Measurements from ENCODE around the gene ADIPOR1. TPM values are rescaled to one million over a fixed set of nuclear protein-coding genes. Genes with fewer than 3 reads are reported as not detected.

The ADIPOR1 gene
- total RNA-seq, 1 donor from 2014 or later, result 88.1 TPM

DNA sequence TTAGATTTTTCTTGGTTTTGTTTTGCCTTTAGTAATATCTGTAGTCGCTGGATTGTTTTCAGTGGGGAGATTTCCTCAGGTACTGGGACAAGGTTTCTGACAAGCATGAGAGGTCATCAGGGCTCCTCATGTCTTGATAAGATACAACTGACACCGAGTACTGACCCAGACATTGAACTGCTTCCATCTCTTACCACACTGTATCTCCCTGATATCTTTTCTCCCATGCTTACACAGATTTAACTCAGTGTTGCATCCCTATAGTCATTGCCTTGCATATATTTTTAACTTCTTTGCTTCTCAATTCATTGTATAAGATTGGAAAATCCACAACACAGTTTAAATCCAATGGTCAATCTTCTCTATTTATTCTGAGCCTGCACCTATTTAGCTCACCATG, 21.3 kb upstream of the ADIPOR1 start:
- no peak for DNase-seq
- intact Hi-C loops (cut with micrococcal nuclease), result no loop called here
- ATAC-seq, result no peak

DNA sequence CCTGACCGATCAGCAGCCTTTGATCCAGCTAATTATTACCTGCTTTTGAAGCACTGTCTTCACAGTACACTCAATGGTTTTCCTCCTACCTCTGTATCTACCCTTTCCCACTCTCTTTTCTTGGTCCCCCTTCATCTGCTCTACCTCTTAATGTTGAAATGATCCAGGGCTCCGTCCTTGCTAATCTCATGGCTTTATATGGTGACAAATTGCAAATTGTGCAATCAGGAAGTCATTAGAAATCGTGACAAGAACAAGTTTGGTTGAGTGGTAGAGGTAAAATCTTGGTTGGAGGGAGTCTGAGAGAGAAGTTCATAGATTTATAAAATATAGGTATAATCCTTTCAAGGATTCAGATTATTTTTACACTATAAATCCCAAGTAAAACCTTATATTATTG, 18.5 kb upstream of the ADIPOR1 start:
- DNase-seq (no peak), ATAC-seq (no peak)
- intact Hi-C loops (cut with micrococcal nuclease), result no loop called here

DNA sequence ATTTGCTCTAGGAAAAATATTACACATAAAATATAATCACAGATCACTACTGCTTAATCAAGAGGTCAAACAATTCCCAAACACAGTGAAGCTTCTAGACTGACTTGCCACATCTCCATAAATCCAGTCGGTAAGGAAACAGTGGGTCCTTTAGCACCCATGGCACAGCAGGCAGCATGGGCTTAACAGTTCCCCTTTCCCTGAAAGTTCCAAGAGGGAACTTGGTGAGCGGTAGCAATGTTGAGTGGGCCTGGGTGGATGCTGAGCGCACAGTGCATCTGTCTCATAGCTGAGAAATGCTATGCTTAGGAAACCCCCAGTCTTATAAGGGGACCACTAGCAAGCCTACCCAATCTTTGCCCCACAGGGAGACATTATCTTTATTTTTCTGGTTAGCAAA, 16.7 kb upstream of the ADIPOR1 start:
- intact Hi-C loops (cut with micrococcal nuclease), result no loop called here
- ATAC-seq, result no peak
- DNase-seq, result no peak

DNA sequence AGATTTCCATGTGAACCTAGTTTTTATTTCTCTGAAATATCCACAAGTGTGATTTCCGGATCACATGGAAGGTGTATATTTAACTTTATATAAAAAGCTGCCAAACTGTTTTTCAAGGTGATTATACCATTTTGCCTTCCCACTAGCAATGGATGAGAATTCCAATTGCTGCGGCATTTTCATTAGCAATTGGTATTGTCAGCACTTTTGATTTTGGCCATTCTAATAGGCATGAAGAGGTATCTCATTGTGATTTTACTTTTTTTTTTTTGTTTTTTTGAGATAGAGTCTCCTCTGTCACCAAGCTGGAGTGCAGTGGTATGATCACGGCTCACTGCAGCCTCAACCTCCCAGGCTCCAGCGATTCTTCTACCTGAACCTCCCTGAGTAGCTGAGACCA, 13.9 kb upstream of the ADIPOR1 start:
- ATAC-seq (no peak), DNase-seq (no peak)
- intact Hi-C loops (cut with micrococcal nuclease), result no loop called here

DNA sequence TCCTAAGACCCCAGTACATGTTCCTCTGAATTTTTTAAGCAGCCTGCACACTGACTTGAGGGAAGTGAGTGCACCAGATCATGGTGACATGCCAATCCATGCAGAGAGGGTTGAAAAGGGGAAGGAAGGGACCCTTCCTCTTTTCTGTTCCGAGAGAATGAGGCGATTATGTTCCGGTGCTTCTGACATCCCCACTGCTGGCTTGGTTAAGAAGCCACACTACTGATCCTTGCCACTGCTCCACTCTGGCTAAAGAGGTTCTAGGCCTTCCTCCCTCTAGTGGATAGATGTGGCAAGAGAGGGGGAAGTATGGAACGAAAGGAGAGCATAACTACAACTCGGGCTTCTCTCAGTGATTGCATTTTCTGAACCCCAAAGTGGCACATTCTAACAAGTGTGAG, 10.8 kb upstream of the ADIPOR1 start:
- peak; percentile 24 for ATAC-seq
- intact Hi-C loops (cut with micrococcal nuclease), result no loop called here
- no peak for DNase-seq

DNA sequence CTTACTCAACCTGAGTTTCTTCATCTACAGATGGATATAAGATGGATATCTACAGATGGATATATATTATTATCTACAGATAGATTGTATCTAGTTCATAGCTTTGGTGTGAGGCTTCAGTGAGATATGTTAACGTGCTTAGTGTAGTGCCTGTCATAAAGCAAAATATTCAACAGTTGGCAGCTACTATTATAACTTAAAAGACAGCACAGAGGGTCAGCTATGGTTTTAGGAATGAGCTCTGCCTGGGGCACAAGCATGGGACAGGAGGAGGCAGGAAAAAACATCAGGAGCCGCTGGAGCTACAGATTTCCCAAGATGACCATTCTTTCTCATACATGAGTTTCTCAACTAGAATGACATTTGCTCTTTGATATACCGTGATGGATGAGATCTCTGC, 10.2 kb upstream of the ADIPOR1 start:
- intact Hi-C loops (cut with micrococcal nuclease), result no loop called here
- ATAC-seq (no peak), DNase-seq (no peak)

DNA sequence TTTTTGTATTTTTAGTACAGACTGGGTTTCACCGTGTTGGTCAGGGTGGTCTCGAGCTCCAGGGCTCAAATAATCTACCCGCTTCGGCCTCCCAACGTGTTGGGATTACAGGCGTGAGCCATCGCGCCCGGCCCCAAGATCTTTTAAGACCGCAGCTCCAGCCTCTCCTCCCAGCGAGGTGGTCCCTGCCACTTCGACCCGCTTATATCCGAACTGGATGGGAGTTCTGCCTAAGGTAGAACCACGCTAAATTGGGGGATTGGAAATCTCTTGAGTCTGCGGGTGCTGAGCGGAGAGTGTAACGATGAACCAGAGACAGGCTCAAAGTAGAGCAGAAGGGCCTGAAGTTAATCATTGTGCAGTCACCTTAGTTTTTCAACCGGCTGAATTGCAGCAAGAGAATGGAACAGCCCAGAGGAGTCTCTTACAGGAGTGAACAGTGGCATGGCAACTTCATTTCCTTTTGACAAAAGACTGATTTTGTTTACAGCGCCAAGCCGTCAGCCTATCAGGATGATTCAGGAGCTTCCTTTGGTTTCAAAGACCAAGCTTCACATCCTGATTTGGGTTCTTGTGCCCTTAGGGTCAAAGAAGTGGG, 9.7 kb upstream of the ADIPOR1 start:
- DNase-seq (no peak), ATAC-seq (no peak)
- intact Hi-C loops (cut with micrococcal nuclease), result no loop called here

DNA sequence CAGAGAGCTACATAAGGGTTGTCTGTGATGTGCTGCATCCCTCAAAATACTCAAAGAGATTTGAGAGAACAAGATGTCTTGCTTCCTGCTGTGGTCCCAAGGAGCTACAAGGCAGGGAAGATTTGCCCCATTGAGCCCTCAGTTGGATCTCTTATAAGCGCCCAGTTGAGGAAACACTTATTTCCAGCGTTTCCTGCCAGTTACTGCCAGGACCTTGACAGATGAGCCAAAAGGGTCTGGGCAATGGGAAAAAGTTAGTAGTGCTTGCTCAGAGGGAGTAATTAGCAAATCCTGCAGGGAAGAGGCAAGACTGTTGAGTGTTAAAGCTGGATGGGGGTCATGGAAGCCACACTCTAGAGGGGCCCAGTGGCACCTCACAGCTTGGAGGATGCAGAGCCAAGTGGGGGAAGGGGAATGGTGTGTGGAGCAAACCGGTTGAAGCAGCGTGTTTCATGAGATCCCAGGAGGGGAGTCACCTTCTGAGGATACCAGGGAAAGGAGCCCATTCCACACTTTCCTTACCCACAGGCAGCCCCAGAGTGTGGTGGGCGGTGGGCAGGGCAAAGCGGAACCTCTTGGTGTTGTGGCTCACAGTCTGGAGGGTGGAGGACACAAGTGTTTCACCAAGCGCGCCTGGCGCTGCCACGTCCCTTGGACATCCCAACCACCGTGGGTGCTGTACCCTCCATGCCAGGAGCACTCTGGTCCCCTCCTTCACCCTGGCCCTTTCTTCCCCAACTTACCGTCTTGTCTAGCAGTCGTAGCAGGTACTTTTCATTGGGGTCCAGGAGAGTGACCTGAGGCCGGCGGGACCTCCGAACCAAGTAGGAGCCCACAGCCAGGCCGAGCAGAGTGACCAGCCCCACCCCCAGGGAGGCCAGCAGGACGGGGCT, 8.1 kb upstream of the ADIPOR1 start:
- DNase-seq (no peak), ATAC-seq (peak; percentile 1)
- intact Hi-C loops (cut with micrococcal nuclease), result no loop called here

DNA sequence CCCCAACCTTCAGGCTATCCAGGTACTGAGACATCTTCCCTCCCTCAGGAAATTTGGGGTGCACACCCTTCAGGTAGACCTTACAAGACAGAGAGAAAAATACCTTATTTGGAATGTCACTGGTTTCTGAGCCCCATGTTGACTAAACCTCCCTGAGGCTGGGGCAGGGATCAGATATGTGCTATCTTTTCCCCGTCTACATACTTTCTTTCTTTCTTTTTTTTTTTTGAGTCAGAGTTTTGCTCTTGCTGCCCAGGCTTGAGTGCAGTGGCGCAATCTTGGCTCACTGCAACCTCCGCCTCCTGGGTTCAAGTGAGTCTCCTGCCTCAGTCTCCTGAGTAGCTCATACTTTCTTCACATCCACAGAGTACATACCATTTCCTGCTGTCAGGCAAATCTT, 7.3 kb upstream of the ADIPOR1 start:
- intact Hi-C loops (cut with micrococcal nuclease), result no loop called here
- no peak for DNase-seq
- no peak for ATAC-seq

DNA sequence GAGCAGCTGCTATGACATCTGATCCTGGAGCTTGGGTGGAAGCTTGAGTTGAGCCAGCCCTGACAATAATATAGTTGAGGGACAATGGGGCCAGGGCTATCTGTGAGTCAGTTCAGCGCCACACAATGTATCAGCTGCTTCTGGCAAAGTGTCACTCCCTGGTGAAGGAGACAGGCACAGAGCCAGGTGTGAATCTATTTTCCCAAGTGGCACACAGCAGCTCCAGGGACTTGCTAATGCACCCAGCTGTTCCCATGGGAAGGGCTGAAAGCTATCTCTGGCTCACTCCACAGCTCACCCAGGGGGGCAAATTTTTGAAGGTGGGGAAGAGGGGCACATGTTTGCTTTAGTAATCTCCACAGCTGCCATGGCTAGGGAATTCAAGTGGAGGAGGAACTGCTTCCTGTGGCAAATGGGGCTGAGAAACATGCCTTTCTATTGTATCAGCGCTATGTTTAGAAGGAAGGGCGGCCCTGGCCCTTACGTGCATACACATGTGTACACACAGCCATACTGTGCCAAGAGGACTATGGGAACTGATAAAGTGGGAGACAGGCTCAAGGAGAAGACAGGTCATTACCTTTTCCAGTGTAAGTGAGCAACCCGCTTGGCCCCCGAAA, 6.8 kb upstream of the ADIPOR1 start:
- ATAC-seq (peak; percentile 69), DNase-seq (peak; percentile 57)
- intact Hi-C loops (cut with micrococcal nuclease), result no loop called here

DNA sequence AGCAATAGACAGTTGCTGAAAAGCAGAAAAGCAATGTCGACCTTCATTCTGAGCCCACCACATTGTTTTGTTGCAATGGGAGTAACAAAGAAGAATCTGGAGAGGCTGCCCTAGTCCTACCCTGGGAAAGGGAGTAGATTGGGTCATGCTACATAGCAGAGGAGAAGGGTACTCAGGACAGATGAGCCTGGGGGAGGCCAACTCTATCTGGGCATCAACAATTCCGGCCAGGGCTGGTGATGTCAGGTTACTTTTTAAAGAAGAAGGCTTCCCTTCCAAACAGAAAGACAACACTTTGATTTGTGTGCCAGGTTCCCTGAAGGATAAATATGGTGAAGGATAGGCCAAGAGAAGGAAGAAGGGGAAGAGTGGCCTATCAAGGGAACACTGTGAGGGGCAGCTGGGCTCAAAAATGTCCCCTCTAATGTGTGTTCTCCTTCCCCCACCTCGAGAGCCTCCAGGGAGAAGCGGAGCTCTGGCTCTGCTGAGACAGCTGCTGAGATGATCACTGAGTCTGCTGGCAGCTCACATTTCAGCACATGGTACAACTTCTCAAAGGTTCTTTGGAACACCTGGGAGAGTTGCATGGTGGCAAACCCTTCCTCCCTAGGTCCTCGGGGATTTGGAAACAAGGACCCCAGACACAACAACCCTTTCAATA, 3.2 kb upstream of the ADIPOR1 start:
- no peak for ATAC-seq
- no peak for DNase-seq
- intact Hi-C loops (cut with micrococcal nuclease), result no loop called here

DNA sequence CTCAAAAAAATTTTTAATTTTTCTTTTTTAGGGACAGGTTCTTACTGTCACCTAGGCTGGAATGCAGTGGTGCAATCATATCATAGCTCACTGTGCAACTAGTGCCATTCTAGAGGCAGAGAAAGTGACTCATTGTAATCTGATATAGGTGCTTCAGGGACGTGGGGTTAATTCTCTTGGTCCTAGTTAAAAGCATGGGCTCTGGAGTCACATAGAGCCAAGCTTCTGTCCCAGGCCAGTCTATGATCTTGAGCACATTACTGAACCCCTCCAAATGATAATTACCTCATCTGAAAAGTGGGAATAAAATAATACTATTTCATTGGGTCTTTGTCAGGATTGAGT, 1.1 kb upstream of the ADIPOR1 start:
- no peak for ATAC-seq
- intact Hi-C loops (cut with micrococcal nuclease), result no loop called here
- no peak for DNase-seq

DNA sequence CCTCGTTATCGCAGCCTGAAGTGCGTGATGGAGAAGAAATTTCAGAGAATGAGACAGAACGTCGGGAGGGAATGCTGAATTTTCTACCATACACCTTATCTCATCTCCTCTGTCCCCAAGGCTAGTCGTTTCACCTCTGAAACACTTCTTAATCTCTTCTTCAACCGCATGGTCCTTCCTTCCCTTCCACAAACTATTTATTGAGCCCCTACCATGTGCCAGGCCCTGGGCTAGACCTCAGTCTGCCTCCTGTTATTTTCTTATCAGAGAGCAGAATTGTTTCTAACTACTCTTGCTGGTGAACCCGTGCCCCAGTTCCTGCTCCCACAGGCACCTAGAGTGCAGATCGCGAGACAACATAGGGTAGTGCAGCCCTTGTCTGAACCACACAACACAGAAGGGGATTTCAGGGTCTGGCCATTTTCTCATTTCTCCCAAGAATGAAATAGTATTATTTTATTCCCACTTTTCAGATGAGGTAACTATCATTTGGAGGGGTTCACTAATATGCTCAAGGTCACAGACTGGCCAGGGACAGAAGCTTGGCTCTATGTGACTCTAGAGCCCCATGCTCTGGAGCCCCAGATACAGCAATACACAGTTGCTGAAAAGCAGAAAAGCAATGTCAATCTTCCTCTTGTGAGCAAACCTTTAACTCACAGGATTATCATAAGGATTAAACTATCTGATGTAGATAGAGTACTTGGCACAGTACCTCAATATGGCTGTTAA, 598 bp upstream of the ADIPOR1 start:
- intact Hi-C loops (cut with micrococcal nuclease), result no loop called here
- no peak for DNase-seq
- ATAC-seq, result peak; percentile 10

DNA sequence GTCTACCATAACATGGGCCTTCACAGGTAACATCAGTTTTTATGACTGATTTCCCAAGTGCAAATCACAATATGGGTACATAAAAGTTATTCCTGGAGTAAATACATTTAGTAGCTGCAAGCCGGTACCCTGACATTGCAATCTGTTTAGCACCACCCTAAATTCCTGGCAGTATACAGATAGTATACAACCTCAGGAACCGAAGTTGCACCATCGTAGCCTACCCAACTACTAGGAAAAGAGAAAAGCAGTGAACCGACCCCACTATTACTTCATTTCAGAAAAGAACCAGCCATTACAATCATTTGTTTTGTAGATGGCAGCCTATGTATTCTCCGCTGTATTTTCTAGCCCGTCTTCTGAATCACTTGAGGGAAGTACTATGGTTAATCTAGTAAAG, 1.1 kb downstream of the ADIPOR1 start:
- intact Hi-C loops (cut with micrococcal nuclease), result no loop called here
- no peak for DNase-seq

DNA sequence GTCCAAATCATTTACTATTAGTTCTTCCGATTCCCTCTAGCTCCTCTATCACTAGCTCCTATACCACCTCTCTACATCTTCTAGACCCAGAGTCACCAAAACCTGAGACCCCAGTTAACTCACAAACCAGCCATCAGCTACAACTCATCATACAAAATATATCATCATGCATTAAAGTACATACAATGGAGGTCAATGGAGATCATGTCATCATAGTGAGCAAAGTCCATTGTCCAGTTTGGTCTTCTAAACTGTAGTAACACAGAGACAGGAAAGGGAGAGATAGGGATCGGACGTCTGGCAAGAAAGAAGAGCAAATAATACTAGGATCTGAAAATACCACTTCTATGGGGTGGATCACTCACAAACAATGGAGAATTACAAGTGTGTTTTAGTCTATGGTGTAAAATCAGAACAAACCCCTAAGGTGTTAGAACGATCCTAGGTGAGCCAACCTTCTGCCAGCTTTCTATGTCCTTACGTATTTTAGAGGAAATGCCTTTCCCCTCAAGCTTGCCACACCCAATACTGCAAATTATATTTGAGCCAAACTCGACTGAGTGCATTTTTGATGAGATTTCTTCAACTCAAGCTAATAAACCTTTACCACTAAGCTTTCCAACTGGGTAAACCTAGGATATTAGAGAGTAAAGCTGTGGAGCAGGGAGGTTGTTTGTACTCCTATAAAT, 3.9 kb downstream of the ADIPOR1 start:
- ATAC-seq (no peak), DNase-seq (no peak)
- intact Hi-C loops (cut with micrococcal nuclease), result no loop called here

More for the DNA sequence above, 1.1 kb downstream of the ADIPOR1 start:
- ATAC-seq, result no peak

DNA sequence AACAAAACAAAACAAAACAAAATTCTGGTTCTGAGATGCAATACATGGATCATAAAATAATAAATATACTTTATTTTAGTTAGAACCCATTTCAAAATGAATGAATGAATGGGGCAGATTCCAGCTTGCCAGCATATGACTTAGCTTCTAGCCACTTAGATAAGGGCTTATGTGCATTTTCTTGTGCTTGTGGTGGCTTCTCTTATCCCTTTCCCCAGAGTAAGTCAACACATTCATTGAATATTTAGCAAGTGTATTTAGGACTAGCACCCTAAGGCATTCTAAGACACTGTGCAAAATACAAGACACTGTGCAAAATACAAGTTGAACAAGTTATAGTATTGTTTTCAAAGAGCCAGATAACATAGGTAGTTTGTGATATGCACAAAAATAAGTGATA, 4.7 kb downstream of the ADIPOR1 start:
- no peak for ATAC-seq
- intact Hi-C loops (cut with micrococcal nuclease), result no loop called here
- no peak for DNase-seq

DNA sequence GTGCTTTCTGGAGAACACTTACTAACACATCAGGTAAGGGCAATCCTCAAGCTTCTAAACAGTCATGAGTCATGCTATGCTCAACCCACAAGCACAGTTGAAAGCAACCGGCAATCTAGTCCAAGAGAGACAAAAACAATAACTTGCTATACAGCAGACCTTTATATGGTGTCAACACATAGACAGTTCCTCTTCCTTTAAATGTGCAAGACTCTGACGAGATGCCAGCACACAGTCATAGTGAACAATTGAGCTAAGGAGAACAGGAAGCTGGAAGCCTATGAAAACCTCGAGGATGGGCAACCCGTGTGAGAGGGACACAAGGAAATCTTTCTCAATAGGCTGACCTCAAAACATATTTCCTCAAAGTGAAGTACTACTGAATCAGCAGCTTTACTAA, 5.3 kb downstream of the ADIPOR1 start:
- intact Hi-C loops (cut with micrococcal nuclease), result no loop called here
- DNase-seq (no peak), ATAC-seq (peak; percentile 58)

DNA sequence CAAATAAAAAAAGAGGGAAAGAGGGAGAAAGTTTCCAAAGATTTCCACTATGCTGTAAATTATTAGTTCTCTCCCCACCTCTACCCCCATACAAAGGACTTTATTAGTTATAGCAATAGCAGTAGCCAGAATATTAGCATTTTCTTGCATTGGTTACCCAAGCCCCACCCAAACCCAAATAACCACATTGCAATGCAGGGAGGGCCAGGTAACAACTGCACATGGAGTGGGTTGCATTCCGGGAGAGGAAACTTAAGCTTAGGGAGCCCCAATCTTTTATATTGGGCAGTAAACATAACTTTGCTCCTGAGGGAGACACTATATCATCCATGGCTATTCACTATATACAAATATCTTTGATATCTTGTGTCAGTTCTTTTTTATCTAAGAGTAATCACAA, 6.0 kb downstream of the ADIPOR1 start:
- intact Hi-C loops (cut with micrococcal nuclease), result no loop called here
- no peak for ATAC-seq
- DNase-seq, result no peak

DNA sequence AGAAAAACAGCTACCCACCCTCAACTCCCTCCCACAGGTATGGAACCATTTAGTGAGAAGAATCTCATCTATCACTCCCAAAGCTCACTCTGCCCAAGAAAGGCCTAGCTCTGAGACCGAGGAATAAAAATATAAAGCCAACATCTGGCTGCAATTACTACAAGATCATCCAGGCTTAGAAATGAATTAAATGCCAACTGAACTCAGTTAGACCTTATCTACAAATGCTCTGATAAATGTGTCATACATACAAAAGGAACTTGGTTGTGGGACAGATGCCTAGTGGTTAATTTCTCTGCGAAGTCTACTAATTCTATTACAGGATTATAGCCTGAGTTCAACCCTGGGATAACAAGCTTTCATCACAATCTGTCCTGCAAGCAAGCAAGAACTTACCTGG, 6.7 kb downstream of the ADIPOR1 start:
- ATAC-seq (no peak), DNase-seq (no peak)
- intact Hi-C loops (cut with micrococcal nuclease), result no loop called here

Measured in left ventricle myocardium superior (tissue), 1 donor.